Activated T-helper 9 cell treated with anti-CD3 and anti-CD28 coated beads, Interleukin-2, amount 50 U/mL, for 16 hours (primary cell): ENCODE measurements around the gene SLC5A9.
"Not testable (repeated sequence)": the region's sequence is repeated elsewhere in the genome, so short reads cannot be mapped to it uniquely, and the experiment has no call there.

ENCODE experiments used
- DNase-seq: peaks from one replicate; pipeline ENCODE4 v3.0.0-alpha.2; 2020; ENCODE audit warnings: low read depth

SLC5A9 gene

GRCh38 chr1:48242141-48242736, 19.7 kb downstream of the SLC5A9 start:
- DNase-seq, result no peak

- no peak for DNase-seq
Observed at GRCh38 chr1:48245106-48245505, 22.6 kb downstream of the SLC5A9 start.

DNA sequence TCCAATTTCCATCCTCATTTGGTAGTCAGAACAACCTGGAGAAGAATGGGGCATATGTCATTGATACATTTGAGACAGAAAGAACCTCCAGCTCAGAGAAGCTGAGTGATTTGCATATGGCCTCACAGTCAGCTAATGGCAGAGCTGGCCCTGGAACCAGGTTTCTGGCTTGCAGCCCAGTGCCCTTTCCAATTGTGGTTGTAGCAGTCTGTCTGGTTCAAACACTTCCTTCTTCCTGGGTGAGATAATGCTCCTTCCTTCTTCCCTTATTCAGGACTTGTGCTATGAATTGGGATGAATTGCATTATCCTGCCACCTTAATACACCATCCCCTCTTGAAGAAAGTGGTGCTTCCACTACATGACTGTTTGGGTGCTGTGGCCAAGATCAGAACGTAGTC, 24.2 kb downstream of the SLC5A9 start:
- DNase-seq, result no peak

DNA sequence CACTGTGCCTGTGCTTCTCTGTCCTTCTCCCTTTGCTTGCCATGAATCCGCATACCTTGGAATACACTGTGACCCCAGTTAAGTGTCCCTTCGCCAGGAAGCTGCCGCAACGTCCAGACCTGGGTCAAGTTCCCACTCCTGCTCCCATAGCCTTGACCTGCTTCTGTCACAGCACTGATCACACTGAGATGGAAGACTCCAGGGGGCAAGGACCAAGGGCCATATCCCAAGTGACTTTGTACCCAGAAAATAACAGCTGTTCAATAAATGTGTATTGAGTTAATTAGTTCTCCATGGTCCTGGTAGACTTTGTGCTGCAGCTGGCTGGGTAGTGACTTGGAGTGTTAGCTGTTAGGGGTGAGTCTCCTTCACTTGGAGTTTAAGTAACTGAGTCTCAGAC, 25.8 kb downstream of the SLC5A9 start:
- no peak for DNase-seq

DNA sequence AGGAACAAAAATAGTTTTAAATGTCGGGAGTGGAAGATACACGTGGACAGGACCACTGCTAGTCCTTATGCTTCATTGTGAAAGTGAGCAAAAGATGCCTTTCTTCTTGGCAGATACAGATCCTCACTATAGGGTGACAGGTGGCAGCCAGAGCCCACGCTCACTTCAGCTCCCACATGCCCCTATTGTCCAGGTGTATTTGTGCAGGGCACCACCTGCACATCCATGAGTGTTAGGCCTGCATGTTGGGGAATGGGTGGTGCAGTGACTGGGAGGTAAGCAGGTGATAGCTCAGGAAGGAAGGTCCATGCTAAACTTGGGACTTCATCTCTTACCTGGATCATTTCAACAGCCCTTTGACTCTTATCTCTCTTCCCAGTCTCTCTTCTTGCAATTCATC, 27.4 kb downstream of the SLC5A9 start:
- no peak for DNase-seq

DNA sequence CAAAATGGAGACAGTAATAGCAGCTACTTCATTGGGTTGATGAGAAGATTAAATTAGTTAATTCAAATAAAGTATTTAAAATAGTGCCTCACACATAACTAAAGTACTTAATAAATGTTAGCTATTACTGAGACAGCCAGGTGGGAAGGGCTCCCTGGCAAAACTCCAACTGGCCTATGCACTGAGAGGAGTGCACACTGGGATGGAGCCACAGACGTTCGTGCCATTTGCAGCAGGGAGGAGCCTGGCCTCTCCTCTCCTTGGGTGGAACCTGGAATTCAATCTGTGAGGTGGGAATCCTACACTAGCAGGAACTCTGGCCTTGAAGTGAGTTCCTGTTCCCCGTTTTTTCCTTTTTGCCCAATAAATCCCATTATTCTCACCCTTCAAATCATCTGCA, 28.1 kb downstream of the SLC5A9 start:
- DNase-seq, result no peak

DNA sequence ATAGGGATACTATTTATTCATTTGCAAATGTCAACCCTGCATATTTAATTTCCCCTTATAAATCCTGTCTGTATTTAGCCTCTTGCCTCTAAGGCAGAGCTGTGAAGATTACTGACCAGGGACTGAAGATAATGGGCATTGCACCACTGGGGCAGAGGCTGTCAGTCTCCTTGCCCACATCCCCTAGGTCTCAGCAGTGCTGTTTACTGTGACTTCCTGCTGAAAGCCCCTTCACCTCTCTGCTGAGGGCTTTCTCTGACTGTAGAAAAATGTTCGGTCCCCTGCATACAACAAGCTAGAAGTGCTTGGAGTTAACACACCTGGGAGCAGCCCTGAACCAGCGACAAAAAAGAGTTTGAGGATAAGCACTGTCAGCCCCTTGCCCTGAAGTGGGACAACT, 28.8 kb downstream of the SLC5A9 start:
- DNase-seq, result no peak

- DNase-seq, result no peak
Observed at GRCh38 chr1:48251821-48252220, 29.3 kb downstream of the SLC5A9 start.

DNA sequence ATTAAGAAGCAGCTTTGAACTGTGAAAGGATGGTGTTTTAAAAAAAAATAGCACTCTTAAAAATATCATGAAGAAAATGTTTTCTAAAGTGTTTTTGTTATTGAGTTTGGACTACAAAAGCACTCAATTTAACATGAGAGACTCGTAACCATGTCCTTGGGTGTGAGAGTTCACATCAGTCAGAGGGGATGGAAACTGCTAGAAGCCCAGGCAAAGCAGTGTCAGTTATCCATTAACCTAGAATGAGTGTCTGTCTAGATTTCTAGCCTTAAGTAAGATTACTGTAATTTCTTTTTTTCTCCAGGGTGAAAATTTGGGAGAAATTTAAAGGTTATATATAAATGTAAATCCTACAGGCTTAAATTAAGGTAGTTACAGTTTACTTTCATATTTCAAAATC, 31.7 kb downstream of the SLC5A9 start:
- DNase-seq, result no peak

- no peak for DNase-seq
Observed at GRCh38 chr1:48258106-48258505, 35.6 kb downstream of the SLC5A9 start.

DNA sequence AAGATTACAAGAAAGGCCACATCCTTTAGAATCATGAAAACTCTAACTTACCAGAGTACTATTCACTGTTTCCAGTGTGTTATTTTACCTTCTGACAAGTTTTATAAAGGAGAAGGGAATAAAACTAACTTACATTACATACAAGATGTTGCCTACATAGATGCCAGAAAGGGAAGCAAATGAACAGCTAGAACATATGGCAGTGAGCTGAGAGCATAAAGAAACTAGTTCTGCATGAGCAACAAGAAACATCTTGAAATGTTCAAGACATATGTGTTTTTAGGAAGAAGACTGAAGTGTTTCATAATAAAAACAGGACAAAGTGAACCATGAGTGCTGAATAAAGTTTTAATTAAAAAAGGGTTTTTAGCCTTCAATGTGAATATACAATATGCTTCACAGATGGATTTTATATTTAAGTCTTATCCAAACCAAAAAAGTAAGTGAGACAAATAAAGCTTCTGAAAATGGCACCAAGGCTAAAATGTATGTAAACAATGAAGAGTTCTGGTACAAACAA, 39.4 kb downstream of the SLC5A9 start:
- no peak for DNase-seq

DNA sequence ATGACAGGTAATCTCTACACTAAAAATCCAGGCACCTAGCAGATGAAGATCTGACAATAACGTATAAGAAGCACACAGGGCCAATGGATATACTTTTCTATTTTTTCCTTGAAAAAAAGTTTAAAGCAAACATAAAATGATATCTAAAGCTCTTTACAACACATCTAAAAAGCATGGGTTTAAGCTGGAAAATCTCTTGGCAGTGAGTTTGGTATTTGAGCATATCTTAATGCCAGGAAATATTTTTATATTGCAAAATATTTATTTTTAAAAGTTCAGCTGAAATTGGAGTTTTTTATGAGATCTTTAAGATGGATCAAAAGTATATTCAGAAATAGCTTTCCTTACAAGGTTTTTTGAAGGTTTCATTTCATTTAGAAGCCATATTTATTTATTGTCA, 40.5 kb downstream of the SLC5A9 start:
- no peak for DNase-seq

GRCh38 chr1:48266576-48266975, 44.1 kb downstream of the SLC5A9 start:
- DNase-seq, result no peak

- not testable (repeated sequence) for DNase-seq
Observed at GRCh38 chr1:48277437-48277836, 54.9 kb downstream of the SLC5A9 start.

GRCh38 chr1:48282329-48282728, 59.8 kb downstream of the SLC5A9 start:
- not testable (repeated sequence) for DNase-seq

- not testable (repeated sequence) for DNase-seq
Observed at GRCh38 chr1:48284696-48285420, 62.3 kb downstream of the SLC5A9 start.

DNA sequence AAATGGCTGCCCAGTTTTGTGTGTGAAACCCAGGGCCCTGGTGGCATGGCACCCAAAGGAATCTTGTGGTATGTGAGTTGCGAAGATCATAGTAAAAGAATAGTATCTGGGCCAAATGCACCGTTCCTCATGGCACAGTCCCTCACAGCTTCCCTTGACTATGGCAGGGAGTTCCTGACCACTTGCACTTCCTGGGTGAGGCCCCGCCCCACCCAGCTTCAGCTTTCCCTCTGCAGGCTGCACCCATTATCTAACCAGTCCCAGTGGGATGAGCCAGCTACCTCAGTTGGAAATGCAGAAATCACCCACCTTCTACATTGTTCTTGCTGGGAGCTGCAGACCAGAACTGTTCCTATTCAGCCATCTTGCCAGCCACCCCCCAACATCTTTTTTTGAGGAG, 63.0 kb downstream of the SLC5A9 start:
- no peak for DNase-seq

DNA sequence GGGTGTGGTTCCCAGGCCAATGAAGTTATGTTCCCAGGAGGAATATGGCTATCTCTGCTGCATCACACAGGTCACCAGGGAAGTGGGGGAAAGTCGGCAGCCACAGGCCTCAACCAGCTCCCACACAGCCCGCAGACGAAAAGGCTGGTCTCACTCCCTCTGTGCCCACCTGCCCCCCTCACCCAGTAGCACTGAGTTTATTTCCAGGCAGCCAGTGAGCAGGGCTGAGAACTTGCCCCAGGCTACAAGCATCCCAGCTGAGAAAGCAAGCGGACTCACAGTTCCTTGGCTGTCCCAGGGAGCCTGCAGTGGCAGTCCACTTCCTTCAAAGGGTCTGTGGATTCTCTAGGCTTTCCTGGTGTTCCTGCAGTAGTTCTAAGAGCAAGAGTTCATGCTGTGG, 68.9 kb downstream of the SLC5A9 start:
- no peak for DNase-seq

DNA sequence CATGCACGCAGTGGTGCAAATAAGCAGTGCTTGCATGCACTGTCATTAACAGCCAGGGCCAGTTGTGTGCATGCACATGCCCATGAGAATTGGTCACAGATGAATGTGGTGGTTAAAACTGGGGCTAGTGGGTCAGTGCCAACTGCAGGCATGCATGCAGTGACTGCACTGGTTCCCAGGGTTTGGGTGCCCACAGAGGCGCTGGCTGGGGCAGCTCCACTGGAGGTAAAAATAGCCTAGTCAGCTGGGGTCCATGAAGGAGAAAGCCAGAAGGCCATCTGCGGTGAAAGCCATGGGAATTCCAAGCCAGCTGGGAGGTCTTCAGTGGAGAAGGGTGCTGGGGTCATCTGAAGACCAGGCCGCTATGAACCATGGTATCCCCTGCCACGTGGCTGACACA, 70.2 kb downstream of the SLC5A9 start:
- DNase-seq, result no peak

- DNase-seq, result not testable (repeated sequence)
Observed at GRCh38 chr1:48294094-48294493, 71.6 kb downstream of the SLC5A9 start.

DNA sequence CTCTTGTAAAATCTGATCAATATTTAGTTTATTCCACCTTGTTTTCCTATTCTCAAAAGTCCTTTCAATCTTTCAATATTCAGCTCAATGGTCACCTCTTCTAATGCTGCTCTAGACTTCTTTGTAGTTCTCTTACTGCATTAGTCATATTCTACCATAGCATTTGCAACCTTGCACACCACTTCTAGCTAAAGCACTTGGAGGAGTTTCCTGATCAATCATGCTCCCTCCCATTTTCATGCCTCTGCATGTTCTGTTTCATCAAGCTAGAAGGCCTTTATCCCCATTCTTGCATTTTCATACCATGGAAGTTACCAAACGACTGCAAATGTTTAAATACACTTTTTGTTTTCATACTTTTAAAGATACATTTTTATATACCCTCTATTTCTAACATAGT, 72.1 kb downstream of the SLC5A9 start:
- DNase-seq, result no peak
